GM21381 (cell line): Measurements from ENCODE around the gene XPO6.

Source experiments
- ATAC-seq: cut with Tn5 transposase; IDR thresholded peaks from one replicate; pipeline ENCODE4 v1.9.1; 2021; ENCODE audit warnings: mild to moderate bottlenecking, moderate library complexity; ENCODE audit not compliant: unreplicated experiment

Gene XPO6

GRCh38 chr16:28069971-28070794, 141.6 kb downstream of the XPO6 start:
- ATAC-seq, result no peak

DNA sequence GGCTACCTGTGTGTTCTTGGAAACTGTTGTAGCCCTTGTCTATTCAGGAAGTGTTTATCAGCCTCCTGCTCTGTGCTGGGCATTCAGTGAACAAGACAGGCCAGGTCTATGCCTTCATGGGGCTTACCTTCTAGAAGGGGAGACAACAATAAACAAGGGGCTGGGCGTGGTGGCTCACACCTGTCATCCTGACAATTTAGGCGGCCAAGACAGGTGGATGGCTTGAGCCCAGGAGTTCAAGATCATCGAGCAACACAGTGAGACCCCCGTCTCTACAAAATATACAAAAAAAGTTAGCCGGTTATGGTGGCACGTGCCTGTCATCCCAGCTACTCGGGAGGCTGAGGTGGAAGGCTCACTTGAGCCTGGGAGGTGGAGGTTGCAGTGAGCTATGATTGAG, 142.8 kb downstream of the XPO6 start:
- ATAC-seq, result no peak

DNA sequence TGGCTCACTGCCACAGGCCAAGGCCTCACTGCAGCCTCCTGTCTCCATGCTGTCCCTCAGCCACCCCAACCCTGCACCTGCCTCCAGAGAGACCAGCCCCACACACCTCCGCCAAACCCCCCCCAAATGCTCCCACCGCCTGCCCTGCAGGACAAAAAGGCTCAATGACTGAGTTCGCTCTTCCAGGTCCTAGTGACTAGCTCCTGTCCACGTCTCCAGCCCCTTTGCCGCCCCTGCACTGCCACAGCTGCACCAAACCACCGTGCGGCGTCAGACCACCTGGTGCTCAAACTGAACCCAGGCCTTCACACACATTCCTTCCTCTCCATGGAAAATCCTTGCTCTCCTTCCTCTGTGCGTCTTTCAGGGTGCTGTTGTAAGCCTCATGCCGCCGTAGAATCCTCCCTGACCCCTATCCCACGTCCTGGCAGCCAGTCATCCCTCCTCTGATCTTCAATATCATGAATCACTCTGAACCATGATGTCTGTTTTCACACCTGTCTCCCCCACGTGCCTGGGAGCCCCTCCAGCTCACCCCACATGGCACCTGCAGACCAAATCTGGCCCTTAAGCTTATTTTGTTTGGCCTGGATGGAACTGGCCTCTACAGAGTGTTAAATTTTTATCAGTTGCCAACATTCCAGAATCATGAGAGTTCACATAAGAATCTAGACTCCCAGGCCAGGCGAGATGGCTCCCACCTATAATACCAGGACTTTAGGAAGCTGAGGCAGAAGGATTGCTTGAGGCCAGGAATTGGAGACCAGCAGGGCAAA, 144.0 kb downstream of the XPO6 start:
- no peak for ATAC-seq

- no peak for ATAC-seq
Observed at GRCh38 chr16:28064706-28065249, 147.0 kb downstream of the XPO6 start.

GRCh38 chr16:28064150-28064549, 147.6 kb downstream of the XPO6 start:
- no peak for ATAC-seq

- ATAC-seq, result no peak
Observed at GRCh38 chr16:28063591-28064061, 148.1 kb downstream of the XPO6 start, which contains the start of gene GSG1L. Gene GSG1L (minus strand): TSS chr16:28063714. CDS start chr16:28063424, 290 bp downstream.

DNA sequence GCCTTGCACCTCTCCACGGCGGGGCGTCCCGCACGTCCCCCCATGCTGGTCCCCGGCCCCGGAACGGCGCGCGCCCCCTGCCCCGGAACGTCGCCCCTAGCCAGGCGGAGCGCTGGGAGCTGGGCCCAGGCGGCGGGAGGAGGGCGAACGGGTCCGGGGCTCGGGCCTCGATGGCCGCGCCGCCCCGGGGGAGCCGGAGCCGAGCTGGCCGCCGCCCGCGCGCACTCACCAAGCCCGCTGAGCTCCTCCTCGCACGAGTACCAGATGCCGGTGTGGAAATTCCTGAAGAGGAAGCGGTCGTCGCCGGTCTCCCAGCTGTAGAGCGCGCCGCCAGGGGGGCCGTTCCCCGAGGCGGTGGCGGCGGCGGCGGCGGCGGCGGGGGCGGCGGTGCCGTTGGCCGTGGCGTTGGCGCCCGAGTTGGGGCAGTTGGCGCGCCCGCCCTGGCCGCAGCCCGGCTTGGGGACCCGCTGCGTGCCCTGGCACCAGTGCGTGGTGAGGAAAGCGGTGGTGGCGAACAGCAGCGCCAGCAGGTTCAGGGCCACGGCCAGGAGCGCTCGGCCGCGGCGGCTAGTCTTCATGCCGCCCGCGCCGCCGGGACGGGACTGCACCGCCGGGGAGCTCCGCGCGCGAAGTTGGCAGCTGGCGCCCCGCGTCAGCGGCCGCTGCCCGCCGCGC, 148.8 kb downstream of the XPO6 start:
- no peak for ATAC-seq

- no peak for ATAC-seq
Observed at GRCh38 chr16:28062261-28062846, 149.4 kb downstream of the XPO6 start.

- ATAC-seq, result no peak
Observed at GRCh38 chr16:28061352-28062101, 150.2 kb downstream of the XPO6 start.

GRCh38 chr16:28059841-28060575, 151.8 kb downstream of the XPO6 start:
- ATAC-seq, result no peak

- ATAC-seq, result no peak
Observed at GRCh38 chr16:28058839-28059589, 152.8 kb downstream of the XPO6 start.

DNA sequence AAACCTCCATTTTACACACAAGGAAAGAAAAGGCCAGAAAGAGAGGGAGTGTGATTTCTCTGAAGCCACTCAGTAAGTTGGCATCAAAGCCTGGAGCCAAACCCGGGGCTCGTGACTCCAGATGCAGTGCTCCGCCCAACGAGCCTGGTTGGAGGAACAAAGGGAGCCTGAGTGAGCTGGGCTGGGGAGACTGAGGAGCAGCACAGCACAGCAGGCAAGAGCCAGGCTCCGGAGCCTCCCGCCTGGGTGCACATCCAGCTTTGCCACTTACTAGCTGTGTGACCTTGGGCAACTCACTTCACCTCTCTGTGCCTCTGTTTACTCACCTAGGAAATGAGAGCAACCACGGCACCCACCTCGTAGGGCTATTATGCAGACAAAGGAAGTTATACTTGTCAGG, 153.8 kb downstream of the XPO6 start:
- ATAC-seq, result no peak

DNA sequence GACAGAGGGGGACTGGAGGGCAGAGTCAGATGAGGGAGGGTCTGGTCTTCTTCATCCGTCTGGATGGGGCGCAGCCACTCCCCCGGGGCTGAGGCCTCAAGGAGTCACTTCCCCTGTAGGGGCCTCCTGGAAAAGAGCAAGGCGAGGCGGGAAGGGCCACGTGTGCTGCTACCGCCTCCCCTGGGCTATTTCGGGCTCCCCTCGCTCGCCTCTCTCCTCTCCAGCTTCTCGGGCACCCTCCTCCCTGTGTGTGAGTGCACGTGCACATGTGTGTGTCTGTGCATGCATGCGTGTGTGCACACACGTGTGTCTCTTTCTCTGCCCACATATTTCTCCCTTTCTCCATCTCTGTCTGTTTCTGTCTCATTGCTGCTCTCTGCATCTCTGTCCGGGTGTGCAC, 158.3 kb downstream of the XPO6 start:
- ATAC-seq, result no peak

DNA sequence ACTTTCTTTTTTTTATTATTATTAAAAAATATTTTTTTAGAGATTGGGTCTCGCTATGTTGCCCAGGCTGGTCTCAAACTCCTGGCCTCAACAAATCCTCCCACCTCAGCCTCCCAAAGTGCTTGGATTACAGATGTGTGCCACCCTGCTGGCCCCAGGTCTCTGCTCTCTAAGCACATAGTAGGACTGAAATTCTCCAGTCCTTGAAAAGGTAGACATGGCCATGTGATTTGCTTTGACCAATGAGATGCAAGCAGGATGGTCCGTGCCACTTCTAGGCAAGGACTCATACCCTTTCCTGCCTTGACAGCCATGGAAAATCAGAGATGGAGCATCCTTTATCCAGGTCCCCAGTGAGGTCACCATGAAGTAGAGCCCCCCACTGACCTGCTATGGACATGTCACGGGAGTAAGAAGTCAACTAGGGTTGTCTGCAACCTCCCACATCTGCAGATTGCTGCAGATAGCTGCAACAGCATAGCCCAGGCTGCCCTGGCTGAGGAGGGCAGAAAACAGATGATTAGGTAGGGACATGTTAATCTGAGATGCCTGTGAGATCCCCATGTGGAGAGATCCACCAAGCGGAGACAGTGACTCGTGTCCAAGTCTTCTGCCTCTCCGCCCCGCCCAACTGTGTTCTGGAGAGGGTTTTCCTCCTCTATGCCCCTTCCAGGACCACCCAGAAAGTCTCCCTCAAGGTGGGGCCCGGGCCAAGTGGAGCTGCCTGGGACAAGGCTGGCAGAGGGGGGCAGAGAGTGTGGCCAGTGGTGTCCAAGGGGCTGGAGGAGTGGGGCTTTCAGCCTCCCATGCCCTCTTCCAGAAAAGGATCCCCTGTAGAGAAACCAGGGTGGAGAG, 159.3 kb downstream of the XPO6 start:
- no peak for ATAC-seq

DNA sequence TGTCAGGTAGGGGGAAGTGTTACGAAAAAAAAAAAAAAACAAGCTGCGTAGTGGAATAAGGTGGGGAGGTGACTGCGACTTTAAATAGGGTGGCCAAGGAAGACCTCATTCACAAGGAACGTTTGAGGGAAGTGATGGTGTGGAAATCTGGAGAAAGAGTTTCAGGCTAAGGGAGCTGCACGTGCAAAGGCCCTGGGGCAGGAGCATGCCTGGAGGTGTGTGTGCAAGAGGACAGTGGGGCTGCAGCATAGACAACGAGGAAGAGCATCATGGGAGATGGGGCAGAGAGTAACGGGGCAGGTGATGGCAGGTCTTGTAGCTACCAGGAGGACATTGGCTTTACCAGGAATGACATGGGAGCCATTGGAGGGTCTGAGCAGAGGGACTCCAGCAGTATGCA, 160.3 kb downstream of the XPO6 start:
- ATAC-seq, result no peak
